Measurements from ENCODE around the gene PRMT2. TPM values are rescaled to one million over a fixed set of nuclear protein-coding genes. Genes with fewer than 3 reads are reported as not detected.

Gene PRMT2
- total RNA-seq, 1 donor from 2014 or later: 151 TPM

GRCh38 chr21:46607636-46608035, 27.8 kb upstream of the PRMT2 start:
- Mint-ChIP-seq H3K4me1 (ENCODE audit: unreplicated experiment) (no peaks in the 10 kb centered on the region), H3K4me3 (ENCODE audit: unreplicated experiment) (no peak overlapping the region), H3K27ac (ENCODE audit: unreplicated experiment) (no peak overlapping the region), H3K9me3 (ENCODE audit: unreplicated experiment) (no peaks in the 10 kb centered on the region), H3K36me3 (ENCODE audit: low read depth, unreplicated experiment) (no peaks in the 10 kb centered on the region), H3K27me3 (ENCODE audit: unreplicated experiment) (no peaks in the 10 kb centered on the region)
- no peak for DNase-seq (ENCODE audit: low spot score)
- TF ChIP-seq CTCF (IDR thresholded peaks at IDR 0.05; ENCODE audit: unreplicated experiment): no peak

- DNase-seq (ENCODE audit: low spot score): no peak
- H3K4me1 Mint-ChIP-seq (ENCODE audit: unreplicated experiment): no peaks in the 10 kb centered on the region
- no peaks in the 10 kb centered on the region for H3K36me3 Mint-ChIP-seq (ENCODE audit: low read depth, unreplicated experiment)
- no peaks in the 10 kb centered on the region for H3K9me3 Mint-ChIP-seq (ENCODE audit: unreplicated experiment)
- H3K4me3 Mint-ChIP-seq (ENCODE audit: unreplicated experiment): no peak overlapping the region
- H3K27ac Mint-ChIP-seq (ENCODE audit: unreplicated experiment): no peak overlapping the region
- H3K27me3 Mint-ChIP-seq (ENCODE audit: unreplicated experiment): no peaks in the 10 kb centered on the region
- no peak for TF ChIP-seq CTCF (IDR thresholded peaks at IDR 0.05; ENCODE audit: unreplicated experiment)
These were observed 26.8 kb upstream of the PRMT2 start for GRCh38 chr21:46608672-46609111.

GRCh38 chr21:46610018-46610701, 25.3 kb upstream of the PRMT2 start:
- DNase-seq (ENCODE audit: low spot score): no peak
- no peak for TF ChIP-seq CTCF (IDR thresholded peaks at IDR 0.05; ENCODE audit: unreplicated experiment)
- no peak overlapping the region for H3K27ac Mint-ChIP-seq (ENCODE audit: unreplicated experiment)
- no peaks in the 10 kb centered on the region for H3K9me3 Mint-ChIP-seq (ENCODE audit: unreplicated experiment)
- H3K4me1 Mint-ChIP-seq (ENCODE audit: unreplicated experiment): no peaks in the 10 kb centered on the region
- H3K36me3 Mint-ChIP-seq (ENCODE audit: low read depth, unreplicated experiment): no peaks in the 10 kb centered on the region
- H3K4me3 Mint-ChIP-seq (ENCODE audit: unreplicated experiment): no peak overlapping the region
- H3K27me3 Mint-ChIP-seq (ENCODE audit: unreplicated experiment): no peaks in the 10 kb centered on the region

GRCh38 chr21:46613391-46613790, 22.1 kb upstream of the PRMT2 start:
- DNase-seq (ENCODE audit: low spot score): no peak
- H3K4me3 Mint-ChIP-seq (ENCODE audit: unreplicated experiment): no peak overlapping the region
- no peaks in the 10 kb centered on the region for H3K27me3 Mint-ChIP-seq (ENCODE audit: unreplicated experiment)
- TF ChIP-seq CTCF (IDR thresholded peaks at IDR 0.05; ENCODE audit: unreplicated experiment): no peak
- H3K36me3 Mint-ChIP-seq (ENCODE audit: low read depth, unreplicated experiment): no peaks in the 10 kb centered on the region
- peaks cover 5% of the 10 kb centered on the region for H3K4me1 Mint-ChIP-seq (ENCODE audit: unreplicated experiment)
- no peak overlapping the region for H3K27ac Mint-ChIP-seq (ENCODE audit: unreplicated experiment)
- no peaks in the 10 kb centered on the region for H3K9me3 Mint-ChIP-seq (ENCODE audit: unreplicated experiment)

GRCh38 chr21:46616050-46616449, 19.4 kb upstream of the PRMT2 start:
- peaks cover 2% of the 10 kb centered on the region for H3K27me3 Mint-ChIP-seq (ENCODE audit: unreplicated experiment)
- peaks cover 5% of the 10 kb centered on the region for H3K4me1 Mint-ChIP-seq (ENCODE audit: unreplicated experiment)
- no peak for TF ChIP-seq CTCF (IDR thresholded peaks at IDR 0.05; ENCODE audit: unreplicated experiment)
- no peak for DNase-seq (ENCODE audit: low spot score)
- no peak overlapping the region for H3K4me3 Mint-ChIP-seq (ENCODE audit: unreplicated experiment)
- H3K9me3 Mint-ChIP-seq (ENCODE audit: unreplicated experiment): no peaks in the 10 kb centered on the region
- H3K36me3 Mint-ChIP-seq (ENCODE audit: low read depth, unreplicated experiment): no peaks in the 10 kb centered on the region
- no peak overlapping the region for H3K27ac Mint-ChIP-seq (ENCODE audit: unreplicated experiment)
